ENCODE results near the gene FIP1L1. TPM values are rescaled to one million over a fixed set of nuclear protein-coding genes. Genes with fewer than 3 reads are reported as not detected.

Gene FIP1L1
- polyA plus RNA-seq, 1 donor from 2014 or later = 89.0 TPM

DNA sequence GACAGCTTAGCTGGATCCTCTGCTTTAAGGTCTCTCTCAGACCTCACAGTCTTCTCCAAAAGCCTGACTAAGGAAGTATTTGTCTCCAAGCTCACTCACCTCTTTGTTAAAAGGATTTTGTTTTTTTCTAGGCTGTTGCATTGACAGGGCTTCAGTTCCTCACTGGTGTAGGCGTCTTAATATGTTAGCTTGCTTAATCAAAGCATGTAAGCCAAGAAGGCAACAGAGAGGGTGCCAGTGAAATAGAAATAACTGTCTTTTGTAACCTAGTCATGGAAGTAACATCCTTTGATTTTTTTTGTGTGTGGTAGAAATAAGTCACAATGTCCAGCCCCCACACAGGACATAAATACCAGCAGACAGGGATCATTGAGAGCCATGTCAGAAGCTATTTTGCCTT, 58.8 kb downstream of the FIP1L1 start:
- Histone ChIP-seq H3K9me2 (ENCODE audit: insufficient read depth, low read length) (no peaks in the 10 kb centered on the region), H3K9me3 (ENCODE audit: low read length) (no peaks in the 10 kb centered on the region), H3K79me2 (replicated peaks; ENCODE audit: insufficient read depth, low read length) (no peaks in the 10 kb centered on the region), H3K27ac (ENCODE audit: low read length) (no peak overlapping the region), H3K27me3 (ENCODE audit: insufficient read depth, low read depth, low read length) (no peaks in the 10 kb centered on the region), H3F3A (ENCODE audit: insufficient read depth, low read length, poor library complexity, severe bottlenecking) (no peaks in the 10 kb centered on the region), H4K20me1 (ENCODE audit: insufficient read depth) (no peaks in the 10 kb centered on the region), H3K36me3 (ENCODE audit: insufficient read depth, low read length) (no peaks in the 10 kb centered on the region), H3K4me2 (ENCODE audit: low read length) (no peak overlapping the region), H3K9ac (ENCODE audit: low read length) (no peak overlapping the region), H3K4me3 (ENCODE audit: low read length) (no peak overlapping the region), H2AFZ (ENCODE audit: low read depth, low read length) (no peak overlapping the region)
- TF ChIP-seq EP300 (conservative IDR thresholded peaks at IDR 0.05; ENCODE audit: poor library complexity, severe bottlenecking) = no peak
- TF ChIP-seq MXI1 (conservative IDR thresholded peaks at IDR 0.05; ENCODE audit: poor library complexity, severe bottlenecking) = no peak
- TF ChIP-seq REST (IDR thresholded peaks at IDR 0.05; ENCODE audit: borderline replicate concordance) = no peak
- no peak for TF ChIP-seq RAD21 (conservative IDR thresholded peaks at IDR 0.05)
- no peak for TF ChIP-seq SMC3 (conservative IDR thresholded peaks at IDR 0.05; ENCODE audit: poor library complexity)
- TF ChIP-seq EZH2 (IDR thresholded peaks at IDR 0.05; ENCODE audit: borderline replicate concordance, insufficient read depth, low read length, poor library complexity, severe bottlenecking) = no peak
- no peak for TF ChIP-seq CTCF (IDR thresholded peaks at IDR 0.05; ENCODE audit: poor library complexity, severe bottlenecking)
- no peak for TF ChIP-seq POLR2AphosphoS5 (IDR thresholded peaks at IDR 0.05)
- no peak for TF ChIP-seq TAF1 (IDR thresholded peaks at IDR 0.05; ENCODE audit: low read depth)

GRCh38 chr4:53441564-53441963, 64.1 kb downstream of the FIP1L1 start:
- TF ChIP-seq TAF1 (IDR thresholded peaks at IDR 0.05; ENCODE audit: low read depth) = no peak
- TF ChIP-seq RAD21 (conservative IDR thresholded peaks at IDR 0.05) = no peak
- no peak for TF ChIP-seq SMC3 (conservative IDR thresholded peaks at IDR 0.05; ENCODE audit: poor library complexity)
- no peak for TF ChIP-seq EP300 (conservative IDR thresholded peaks at IDR 0.05; ENCODE audit: poor library complexity, severe bottlenecking)
- TF ChIP-seq POLR2AphosphoS5 (IDR thresholded peaks at IDR 0.05) = no peak
- no peak for TF ChIP-seq MXI1 (conservative IDR thresholded peaks at IDR 0.05; ENCODE audit: poor library complexity, severe bottlenecking)
- no peak for TF ChIP-seq REST (IDR thresholded peaks at IDR 0.05; ENCODE audit: borderline replicate concordance)
- TF ChIP-seq EZH2 (IDR thresholded peaks at IDR 0.05; ENCODE audit: borderline replicate concordance, insufficient read depth, low read length, poor library complexity, severe bottlenecking) = no peak
- no peak for TF ChIP-seq CTCF (IDR thresholded peaks at IDR 0.05; ENCODE audit: poor library complexity, severe bottlenecking)
- no peak overlapping the region for H3K4me3 ChIP-seq (ENCODE audit: low read length)

More at GRCh38 chr4:53441564-53441963, 64.1 kb downstream of the FIP1L1 start:
- H3K9me3 ChIP-seq (ENCODE audit: low read length) = no peaks in the 10 kb centered on the region
- no peak overlapping the region for H2AFZ ChIP-seq (ENCODE audit: low read depth, low read length)
- H3K4me2 ChIP-seq (ENCODE audit: low read length) = no peak overlapping the region
- H3K9me2 ChIP-seq (ENCODE audit: insufficient read depth, low read length) = no peaks in the 10 kb centered on the region
- H3K27ac ChIP-seq (ENCODE audit: low read length) = no peak overlapping the region
- no peaks in the 10 kb centered on the region for H3K79me2 ChIP-seq (replicated peaks; ENCODE audit: insufficient read depth, low read length)
- H3F3A ChIP-seq (ENCODE audit: insufficient read depth, low read length, poor library complexity, severe bottlenecking) = no peaks in the 10 kb centered on the region
- H3K27me3 ChIP-seq (ENCODE audit: insufficient read depth, low read depth, low read length) = no peaks in the 10 kb centered on the region
- no peaks in the 10 kb centered on the region for H4K20me1 ChIP-seq (ENCODE audit: insufficient read depth)
- H3K9ac ChIP-seq (ENCODE audit: low read length) = no peak overlapping the region
- peaks cover 5% of the 10 kb centered on the region for H3K36me3 ChIP-seq (ENCODE audit: insufficient read depth, low read length)
